NCI-H82 treated with DMSO at 0.1 percent for 48 hours (cell line): ENCODE data around the gene CD48.
"Not testable (repeated sequence)": the region's sequence is repeated elsewhere in the genome, so short reads cannot be mapped to it uniquely, and the experiment has no call there.

Experiments
- DNase-seq: peaks from one replicate; lab custom pipeline; 2025; ENCODE audit not compliant: unreplicated experiment; lab: John Stamatoyannopoulos, UW

CD48 gene

DNA sequence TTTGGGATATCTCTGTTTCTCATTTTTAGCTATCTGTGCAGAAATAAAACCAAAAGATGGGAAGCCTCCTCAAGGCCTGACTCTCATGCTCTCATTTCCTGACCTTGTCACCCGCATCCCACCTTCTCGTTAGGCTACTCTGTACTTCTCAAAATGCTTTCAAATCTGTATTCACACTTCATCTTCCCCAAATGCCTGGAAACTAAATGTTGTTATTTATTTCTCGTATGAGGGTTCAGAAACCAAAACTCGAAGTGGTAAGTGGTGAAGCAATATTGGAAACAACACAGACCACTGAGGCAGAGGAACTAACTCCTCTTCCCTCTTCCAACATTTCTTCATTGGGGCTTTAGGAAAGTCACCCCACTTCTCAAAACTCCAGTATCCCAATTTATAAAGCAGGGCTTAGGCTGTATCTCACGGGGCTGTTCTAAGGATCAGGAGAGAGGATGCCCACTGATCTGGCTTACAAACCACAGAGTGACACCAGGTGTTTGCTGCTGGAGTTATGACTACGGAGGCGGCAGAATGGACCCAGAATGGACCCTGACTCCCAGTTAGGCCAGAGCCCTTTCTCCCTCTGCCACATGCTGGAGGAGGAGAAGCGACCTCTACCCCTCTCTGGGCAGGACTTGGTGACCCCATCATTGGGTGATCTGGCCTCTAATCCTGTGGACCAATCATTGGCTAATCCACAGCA is 31.0 kb upstream of the CD48 start:
- no peak for DNase-seq

DNA sequence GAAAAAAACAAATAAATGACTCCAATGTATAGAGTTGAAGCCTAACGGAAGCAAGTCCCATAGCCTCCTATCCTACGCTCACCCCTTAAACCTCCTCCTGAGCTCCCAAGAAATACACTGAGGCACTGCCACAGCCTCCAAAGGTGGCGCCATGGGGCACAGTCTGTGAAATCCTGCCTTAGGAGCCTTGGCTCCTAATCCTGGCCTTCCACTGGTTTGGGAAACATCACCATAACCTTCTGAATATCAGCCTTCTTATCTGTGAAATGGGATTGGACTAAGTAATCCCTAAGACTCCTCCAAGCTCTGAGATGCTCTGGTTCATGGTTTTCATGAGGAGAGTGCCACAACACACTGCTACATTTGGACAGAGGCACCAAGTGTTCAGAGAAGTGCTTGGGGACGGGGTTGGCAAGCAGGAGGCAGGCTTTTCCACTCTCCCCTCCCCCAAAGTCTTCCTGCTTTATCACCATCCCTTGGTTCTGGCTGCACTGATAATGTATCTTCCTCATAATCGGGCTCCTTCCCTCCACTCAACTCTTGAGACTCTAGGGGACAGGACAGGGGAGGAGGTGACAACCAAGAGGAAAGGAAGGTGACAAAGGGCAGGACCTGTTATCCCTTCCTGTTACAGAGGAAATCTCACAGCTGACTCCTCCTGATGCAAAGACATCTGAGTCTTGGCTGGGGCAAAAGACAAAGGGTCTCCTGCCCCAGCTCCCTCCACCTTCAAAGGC is 30.2 kb upstream of the CD48 start:
- DNase-seq = no peak

DNA sequence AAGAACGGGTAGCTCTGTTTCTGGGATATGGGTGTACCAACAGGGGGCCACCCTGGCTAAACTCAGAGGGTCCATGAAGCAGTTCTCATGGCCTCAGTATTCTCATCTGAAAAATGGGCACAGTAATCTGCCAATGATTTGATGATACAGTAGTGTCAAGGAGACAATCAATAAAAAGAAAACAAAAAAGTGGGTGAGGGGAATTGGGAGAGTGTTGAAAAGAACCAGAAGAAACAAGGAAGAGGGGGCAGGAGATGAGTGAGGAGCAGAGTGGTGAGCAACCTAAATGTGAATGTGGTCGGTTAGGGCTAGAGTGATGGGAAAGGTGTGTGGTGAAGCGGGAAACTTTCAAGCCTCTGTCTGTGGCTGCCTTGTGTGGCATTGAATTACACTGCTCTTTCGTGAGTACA is 29.5 kb upstream of the CD48 start:
- no peak for DNase-seq

DNA sequence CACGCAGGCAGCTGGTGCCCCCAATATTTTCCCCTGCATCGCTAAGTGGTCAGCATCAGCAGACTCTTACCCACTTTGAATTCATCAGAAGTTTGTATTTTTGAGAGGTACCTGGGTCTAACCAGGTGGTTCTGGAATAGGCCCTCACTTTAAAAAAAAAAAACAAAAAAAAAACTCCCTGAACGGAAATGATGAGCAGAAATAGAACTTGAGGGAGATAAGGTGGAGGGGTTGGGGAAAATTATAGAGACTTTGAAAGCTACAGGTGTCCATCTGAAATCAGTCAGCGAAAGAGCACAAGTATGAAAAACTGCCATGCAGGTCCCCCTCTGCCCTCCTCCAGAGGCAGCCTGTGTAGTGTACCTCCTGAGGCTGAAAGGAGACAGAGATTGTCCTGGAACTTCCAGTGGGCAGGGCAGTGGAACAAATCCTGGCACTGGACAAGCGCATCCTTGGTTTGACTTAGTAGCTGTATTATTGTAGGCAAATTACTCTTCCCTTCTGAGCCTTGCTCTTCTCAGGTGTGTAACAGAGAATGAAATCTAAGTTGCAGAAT is 28.6 kb upstream of the CD48 start:
- no peak for DNase-seq

DNA sequence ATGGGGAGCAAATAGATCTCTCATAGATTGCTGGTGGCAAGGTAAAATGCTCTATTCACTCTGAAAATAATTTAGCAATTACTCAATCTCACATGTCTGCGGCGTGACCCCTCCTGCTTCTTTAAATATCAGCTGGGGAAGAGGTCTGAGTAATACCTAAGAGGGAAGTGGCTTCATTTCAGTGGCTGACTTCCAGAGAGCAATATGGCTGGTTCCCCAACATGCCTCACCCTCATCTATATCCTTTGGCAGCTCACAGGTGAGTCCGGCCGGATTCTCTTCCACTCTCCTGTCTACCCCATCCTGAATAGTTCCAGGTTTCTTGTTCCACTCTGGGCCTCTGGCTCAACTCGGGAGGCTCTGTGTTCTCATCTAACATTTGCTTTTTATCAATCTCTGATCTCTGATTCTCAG is 27.5 kb upstream of the CD48 start, which contains the start of gene SLAMF7:
SLAMF7 (plus strand) TSS at position 150 of the 414 bp plus-strand sequence; CDS start at position 205, 55 bp downstream.
- no peak for DNase-seq

DNA sequence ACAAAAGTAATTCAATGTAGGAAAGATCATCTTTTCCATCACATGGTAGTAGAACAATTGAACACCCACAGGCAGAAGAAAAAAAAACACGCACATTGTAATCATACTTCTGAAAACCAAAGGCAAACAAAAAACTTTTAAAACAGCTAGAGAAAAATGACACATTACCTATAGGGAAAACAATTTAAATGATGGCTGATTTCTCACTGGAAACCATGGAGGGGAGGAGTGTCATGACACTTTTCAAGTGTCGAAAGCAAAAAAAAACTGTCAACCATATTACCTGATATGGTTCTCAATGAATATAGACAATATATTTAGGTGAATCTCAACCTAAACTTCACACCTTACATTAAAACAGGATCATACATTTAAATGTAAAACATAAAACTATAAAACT is 26.6 kb upstream of the CD48 start:
- no peak for DNase-seq

DNA sequence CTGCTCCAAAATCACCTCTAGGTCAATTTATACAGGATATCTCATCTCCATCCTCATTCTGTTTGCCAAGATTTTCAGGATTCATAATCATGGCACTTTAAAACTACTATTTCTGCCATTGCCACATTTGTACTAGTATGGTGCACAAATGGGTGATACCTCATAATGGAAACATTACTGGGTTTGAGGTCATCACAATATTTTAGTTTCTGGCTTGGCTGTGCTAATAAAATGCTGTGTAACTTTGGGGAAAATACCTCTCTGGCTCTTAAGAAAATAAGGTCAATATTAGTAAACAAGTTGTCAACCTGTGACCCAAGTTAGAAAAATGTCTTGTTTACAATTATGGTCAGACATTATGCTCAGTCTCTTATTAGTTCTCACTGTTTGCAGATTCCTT is 22.7 kb upstream of the CD48 start:
- DNase-seq = no peak

DNA sequence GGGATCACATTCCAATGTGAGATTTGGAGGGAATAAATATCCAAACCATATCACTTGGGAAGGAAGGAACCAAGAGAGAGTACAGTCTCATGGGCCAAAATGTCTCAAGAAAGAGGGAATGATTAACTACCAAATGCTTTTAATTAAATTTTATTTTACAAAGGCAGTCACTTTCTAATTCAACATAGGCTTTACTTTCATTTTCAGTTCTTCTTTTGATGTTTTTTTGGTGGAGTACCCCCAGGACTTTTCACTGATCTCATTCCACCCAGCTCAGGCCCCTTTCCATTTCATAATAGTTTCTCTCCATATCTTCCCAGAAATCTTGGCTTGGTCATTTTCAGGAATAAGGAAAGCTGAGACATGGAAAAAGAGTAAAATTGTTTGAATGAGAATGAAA is 22.3 kb upstream of the CD48 start:
- no peak for DNase-seq

DNA sequence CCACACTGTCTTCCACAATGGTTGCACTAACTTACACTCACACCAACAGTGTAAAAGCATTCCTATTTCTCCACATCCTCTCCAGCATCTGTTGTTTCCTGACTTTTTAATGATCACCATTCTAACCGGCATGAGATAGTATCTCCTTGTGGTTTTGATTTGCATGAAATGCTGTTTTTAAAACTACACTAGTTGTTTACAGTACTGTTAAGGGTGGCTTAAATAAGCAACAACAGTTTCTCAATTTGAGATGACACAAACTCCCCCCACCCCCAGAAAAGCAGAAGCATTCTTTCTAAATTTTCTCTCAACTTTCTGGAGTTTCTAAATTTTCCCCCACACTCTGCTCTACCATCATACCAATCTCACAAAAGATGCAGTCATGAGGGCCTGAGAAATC is 20.4 kb upstream of the CD48 start:
- no peak for DNase-seq

DNA sequence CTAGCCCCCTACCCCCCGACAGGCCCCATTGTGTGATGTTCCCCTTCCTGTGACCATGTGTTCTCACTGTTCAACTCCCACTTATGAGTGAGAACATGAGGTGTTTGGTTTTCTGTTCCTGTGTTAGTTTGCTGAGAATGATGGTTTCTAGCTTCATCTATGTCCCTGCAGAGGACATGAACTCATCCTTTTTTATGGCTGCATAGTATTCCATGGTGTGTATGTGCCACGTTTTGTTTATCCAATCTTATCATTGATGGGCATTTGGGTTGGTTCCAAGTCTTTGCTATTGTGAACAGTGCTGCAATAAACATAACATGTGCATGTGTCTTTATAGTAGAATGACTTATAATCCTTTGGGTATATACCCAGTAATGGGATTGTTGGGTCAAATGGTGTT is 19.9 kb upstream of the CD48 start:
- DNase-seq = not testable (repeated sequence)

DNA sequence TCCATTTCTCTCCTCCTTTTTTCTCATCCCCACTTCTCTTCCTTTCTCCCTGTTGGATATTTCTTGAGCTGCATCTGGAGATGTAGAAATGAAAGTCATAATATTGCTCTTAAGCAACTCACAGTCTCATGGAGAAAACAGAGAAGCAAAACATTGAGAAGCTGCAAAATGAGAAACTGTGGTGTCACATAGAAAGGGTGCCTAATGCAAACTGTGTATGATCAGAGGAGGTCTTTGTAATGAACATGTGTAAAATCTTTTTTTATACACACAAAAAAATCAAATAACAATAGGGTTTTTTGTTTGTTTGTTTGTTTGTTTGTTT is 15.7 kb upstream of the CD48 start:
- DNase-seq = no peak

DNA sequence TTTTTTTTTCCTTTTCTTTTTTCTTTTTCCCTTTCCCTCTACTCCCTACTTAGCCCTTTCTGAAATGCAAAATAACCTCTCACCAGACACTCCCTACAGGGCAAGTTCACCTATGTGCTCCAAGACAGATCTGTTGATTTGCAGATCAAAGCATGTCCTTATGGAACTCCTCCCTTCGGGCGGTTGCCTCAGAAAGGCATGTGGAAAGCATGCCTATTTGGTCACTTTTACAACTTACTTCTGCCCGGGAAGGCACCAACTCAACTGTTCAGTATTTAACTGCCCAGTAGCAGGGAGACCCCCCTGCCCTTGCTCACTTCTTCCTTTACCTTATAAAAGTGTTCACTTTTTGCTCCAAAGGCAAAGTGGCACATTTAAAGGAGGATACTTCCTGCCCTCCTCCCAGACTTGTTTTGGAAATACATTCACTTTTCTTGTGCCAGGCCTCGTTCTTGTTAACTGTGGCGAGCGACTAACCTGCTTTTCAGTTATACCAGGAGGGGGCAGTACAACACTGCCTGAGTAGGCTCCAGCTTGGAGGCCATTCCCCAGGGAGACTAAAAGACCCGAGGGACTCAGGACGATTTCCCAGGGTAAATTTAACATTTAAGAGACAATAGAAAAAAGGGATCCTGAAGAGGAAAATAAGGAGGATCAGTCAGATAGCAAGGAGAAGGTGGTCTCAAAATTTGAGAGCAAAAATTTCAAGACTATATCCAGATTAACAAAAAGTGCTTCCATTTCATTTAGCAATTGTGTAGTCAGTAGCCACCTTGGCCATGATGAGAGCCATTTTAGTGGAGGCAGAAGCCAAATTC is 15.1 kb upstream of the CD48 start:
- peak; percentile 87 for DNase-seq

DNA sequence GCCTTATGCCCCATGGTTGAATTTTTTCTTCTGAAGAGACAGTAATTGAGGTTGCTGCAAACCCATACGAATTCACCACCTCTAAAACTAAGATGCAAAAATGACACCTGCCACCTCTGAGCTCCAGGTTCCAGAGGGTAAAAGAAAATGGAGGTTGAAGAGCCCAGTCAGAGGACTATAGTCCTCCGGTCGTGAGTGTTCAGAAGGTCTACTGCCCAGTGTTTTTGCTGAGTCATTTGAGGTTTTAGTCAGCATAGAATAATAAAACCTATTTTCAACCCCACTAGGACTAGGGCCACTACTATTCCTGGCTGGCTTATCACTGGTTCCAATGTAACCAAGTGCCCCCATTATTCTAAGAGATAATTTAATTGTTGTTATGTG is 14.5 kb upstream of the CD48 start:
- no peak for DNase-seq

DNA sequence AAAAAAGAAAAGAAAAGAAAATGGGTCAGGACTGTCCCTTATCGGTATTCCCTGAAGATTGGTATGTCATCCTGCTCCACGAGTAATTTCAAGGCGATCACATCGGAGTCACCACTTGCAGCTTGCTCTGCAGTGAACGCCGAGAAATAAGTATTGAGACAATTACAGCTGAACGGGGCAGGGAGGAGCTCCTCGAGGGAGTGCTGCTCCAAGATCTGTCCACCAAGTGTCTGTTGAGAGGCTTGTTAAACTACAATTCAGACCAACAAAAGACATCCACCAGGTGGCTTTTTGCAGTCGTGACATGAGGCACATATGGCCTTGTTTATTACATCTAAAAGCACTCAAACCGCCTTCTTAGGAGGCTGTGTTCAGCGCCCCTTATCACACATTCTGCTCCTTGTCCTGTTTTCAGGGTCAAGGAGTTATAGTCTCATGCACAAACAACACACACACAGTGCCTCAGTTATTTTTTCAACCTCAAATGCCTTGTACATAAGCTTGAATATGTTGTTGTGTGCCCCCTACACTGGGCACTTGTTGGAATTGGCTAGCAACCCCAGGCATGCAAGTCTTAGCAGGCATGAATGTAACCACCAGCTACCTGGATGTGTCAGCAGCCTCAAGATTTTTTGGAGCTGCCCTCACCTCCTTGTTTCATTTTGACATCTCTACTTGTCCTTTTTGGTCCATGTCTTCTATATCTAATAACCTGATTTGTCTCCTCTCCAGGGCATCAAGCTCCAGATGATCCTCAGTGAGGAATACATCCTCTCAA is 13.0 kb upstream of the CD48 start:
- no peak for DNase-seq

DNA sequence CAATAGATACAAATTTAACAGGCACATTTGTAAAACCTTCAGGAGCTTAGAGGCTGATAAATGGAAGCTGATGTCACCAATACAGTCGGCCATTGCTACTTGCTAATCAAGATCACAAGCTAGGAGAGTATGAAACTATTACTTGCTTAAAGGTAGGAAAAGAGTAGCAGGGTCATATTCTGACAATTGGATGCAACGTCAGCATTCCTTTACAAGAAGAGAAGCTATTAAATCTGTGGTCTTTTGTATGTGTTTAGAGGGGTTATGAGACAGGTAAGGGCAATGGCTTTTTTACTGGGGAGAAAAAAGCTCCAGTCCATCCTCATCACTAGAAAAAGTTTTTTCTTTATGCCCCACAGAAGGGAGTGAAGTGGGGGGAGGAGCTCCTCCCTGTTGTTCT is 11.7 kb upstream of the CD48 start:
- DNase-seq = no peak

DNA sequence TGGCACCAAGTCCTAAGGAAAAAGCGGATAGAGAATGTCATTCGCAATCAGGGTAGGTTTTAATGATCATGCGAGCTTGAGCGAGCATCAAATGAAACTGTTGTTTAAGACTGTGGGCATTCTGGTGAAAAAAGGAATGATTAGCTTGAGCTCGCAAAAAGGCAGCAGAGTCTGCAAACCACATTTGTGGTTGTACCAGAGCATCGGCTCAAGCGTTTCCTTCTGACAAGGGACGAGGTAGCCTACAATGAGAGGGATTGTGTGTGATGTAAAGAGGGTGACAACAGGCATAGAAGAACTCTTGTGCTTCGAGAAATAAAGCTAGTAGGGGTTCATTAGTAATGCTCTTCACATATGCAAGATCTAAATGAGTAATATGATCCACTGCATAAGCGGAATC is 11.1 kb upstream of the CD48 start:
- no peak for DNase-seq

DNA sequence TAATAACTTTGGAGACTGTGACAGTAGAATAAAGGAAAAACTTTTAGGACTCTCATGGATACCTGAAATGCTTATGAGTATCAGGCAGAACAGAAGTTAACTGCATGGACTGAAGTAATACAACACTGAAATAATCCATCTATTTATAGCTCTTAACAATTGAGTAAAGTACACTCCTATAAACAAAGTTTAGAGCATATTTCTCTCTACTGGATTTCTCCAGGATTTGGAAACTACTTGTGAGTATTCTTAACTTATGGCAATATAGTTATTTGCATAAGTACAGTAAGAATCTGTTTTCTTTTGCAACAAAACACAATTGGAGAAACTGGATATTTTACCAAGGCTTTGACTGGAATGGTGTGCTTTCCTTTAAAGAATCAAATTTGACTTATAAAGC is 9.9 kb upstream of the CD48 start:
- DNase-seq = no peak

DNA sequence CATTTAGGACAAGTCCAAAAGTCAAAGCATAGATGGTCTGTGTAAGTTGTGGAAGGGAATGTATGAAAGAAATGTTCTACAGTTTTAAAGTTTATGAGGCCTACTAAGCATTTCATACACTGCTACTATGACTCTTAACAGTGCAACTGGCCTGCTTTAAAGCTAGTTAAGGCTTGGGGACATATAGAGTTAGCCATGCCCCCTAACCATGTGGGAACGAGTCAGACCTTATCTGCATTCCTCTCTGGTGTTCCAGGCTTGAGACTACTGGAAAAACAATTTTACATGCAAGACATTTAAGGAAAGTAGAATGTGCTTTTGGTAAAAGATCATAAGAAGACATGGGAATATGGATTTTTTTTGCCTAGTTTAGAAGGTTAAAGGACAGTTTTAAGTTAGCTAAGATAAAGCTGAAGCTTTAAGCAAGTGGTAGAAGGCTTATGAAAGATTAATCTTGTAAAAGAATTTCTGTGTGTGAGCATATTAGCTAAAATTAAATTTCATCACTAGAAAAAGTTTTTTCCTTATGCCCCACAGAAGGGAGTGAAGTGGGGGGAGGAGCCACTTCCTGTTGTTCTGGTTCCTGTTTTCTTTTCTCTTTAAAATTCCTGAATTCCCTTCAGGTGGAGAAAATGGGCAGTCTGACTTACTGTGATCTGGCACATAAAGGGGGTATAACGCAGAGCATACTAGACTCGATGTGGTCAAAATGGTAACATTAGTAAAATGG is 8.9 kb upstream of the CD48 start:
- no peak for DNase-seq

DNA sequence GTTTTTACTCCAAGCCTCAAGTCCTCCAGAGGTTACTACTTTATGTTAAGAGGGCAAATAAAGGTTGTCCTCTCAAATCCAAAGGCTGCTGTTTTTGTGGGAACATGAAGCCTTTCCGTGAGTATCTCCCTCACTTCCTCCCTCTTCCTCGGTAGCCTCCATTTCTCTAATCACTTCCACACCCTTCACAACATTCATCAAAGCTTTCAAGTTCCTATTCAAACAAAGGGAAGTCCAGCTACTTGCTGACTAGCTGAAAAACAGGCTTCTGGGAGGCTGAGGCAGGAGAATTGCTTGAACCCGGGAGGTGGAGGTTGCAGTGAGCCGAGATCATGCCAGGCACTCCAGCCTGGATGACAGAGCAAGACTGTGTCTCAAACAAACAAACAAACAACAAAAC is 6.6 kb upstream of the CD48 start:
- DNase-seq = no peak

DNA sequence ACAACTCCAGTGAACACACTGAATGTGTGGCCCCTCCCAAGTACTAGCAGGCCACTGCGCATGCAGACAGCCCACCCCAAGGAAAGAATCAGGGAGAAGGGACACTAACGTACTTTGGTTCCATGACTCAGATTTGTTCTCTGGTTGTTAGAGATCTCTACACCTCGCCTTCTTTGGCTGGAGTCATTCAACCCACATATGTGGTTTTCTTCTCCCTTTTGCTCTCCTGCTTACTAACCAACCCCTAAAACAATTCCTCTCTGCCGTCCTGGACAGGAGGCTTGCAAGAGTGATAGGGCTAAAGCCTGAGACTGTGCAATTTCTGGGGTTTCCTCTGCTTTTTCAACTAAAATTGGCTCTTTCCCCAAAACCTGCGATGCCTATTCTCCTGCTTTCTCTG is 5.7 kb upstream of the CD48 start:
- DNase-seq = no peak
